Measurements from ENCODE around the gene KRT77. TPM values are rescaled to one million over a fixed set of nuclear protein-coding genes. Genes with fewer than 3 reads are reported as not detected.
A peak's percentile ranks its signal among the peaks of the same experiment; 100 is the strongest.

Gene KRT77
- total and polyA plus RNA-seq, 2 experiments from 2014 or later = not detected

DNA sequence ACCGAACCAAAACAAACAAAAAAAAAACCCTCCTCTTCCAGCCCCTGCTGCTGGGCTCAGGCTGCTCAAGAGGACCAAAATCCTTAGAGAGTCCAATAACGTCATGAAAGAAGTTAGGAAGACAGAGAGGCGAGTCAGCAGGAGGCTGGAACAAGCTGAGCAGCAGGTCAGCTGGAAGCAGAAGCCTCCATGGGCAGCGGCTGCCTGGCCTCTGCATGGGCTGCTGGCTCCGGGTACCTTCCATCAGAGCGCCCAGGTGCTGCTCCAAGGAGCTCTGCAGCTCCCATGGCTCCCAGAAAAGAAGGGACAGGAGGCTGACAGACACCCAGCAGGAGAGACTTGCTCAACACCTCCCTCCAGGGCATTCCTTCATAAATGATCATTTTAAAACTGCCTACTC is 48.1 kb downstream of the KRT77 start:
- Histone ChIP-seq H3K79me2 (ENCODE audit: insufficient read depth) (no peaks in the 10 kb centered on the region), H3K4me3 (no peak overlapping the region), H3F3A (ENCODE audit: insufficient read depth) (no peaks in the 10 kb centered on the region), H3K9me2 (ENCODE audit: insufficient read depth) (no peaks in the 10 kb centered on the region), H2AFZ (no peak overlapping the region), H3K36me3 (ENCODE audit: low read depth) (no peaks in the 10 kb centered on the region), H3K27ac (no peak overlapping the region), H3K9me3 (ENCODE audit: low read depth) (no peaks in the 10 kb centered on the region), H3K9ac (no peak overlapping the region), H3K4me2 (ENCODE audit: unreplicated experiment) (no peak overlapping the region), H3K27me3 (replicated peaks; ENCODE audit: insufficient read depth) (peaks cover 58% of the 10 kb centered on the region), H4K20me1 (ENCODE audit: insufficient read depth) (no peaks in the 10 kb centered on the region), H3K4me1 (ENCODE audit: insufficient read depth) (no peaks in the 10 kb centered on the region)
- TF ChIP-seq EZH2phosphoT487 (IDR thresholded peaks at IDR 0.05; ENCODE audit: insufficient read depth, low read depth) = no peak
- no peak for TF ChIP-seq EZH2 (IDR thresholded peaks at IDR 0.05; ENCODE audit: insufficient read depth, poor library complexity, severe bottlenecking)
- no peak for DNase-seq
- 29% methylated on average over 6 of the region's 6 CpGs for WGBS, 2 experiments (ENCODE audit: low coverage in 1 of 2, low lambda C conversion rate in 2 of 2, missing lambda C conversion rate in 2 of 2)
- in situ Hi-C loops (cut with MboI) = no loop called here

DNA sequence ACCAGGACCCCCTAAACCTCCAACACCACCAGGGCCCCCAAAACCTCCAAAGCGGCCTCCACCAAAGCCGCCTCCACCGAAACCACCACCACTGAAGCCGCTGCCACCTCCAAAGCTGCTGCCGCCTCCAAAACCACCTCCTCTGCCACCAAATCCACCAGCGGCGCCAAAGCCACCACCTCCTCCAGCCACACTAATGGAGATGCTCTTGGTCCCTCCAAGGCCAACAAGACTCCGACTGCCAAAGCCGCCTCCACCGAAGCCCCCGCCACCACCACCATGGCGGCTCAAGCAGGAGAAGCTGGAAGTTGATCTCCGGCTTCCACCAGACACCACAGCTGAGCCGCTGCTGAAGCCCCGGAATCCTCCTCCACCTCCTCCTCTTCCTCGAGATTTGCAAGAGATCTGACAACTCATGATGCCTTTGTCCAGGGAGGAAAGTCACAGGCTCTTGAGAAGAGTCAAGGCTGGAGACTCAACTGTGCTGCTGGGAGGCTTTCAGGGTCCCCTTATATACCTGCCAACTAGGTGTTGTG is 51.5 kb downstream of the KRT77 start, which contains the start of gene KRT2:
TSS of gene KRT2 (minus strand) at position 486 of the 536 bp plus-strand sequence. CDS start at position 417, 69 bp downstream.
- Histone ChIP-seq H2AFZ (no peak within 1 kb of the TSS), H3K79me2 (ENCODE audit: insufficient read depth) (no peaks in the 10 kb centered on the region), H3K4me3 (no peak within 1 kb of the TSS; the same call in 1 of the 2 replicates), H3K9ac (no peak within 1 kb of the TSS), H3K27me3 (replicated peaks; ENCODE audit: insufficient read depth) (peaks cover 45% of the 10 kb centered on the region), H3K27ac (no peak within 1 kb of the TSS), H3K9me3 (ENCODE audit: low read depth) (no peaks in the 10 kb centered on the region), H3K4me1 (ENCODE audit: insufficient read depth) (no peaks in the 10 kb centered on the region), H3F3A (ENCODE audit: insufficient read depth) (no peaks in the 10 kb centered on the region), H3K9me2 (ENCODE audit: insufficient read depth) (no peaks in the 10 kb centered on the region), H4K20me1 (ENCODE audit: insufficient read depth) (no peaks in the 10 kb centered on the region), H3K4me2 (ENCODE audit: unreplicated experiment) (no peak within 1 kb of the TSS), H3K36me3 (ENCODE audit: low read depth) (no peaks in the 10 kb centered on the region)
- TF ChIP-seq EZH2 (IDR thresholded peaks at IDR 0.05; ENCODE audit: insufficient read depth, poor library complexity, severe bottlenecking) (no peak), EZH2phosphoT487 (IDR thresholded peaks at IDR 0.05; ENCODE audit: insufficient read depth, low read depth) (no peak)
- no peak for DNase-seq
- WGBS, 2 experiments (ENCODE audit: low coverage in 1 of 2, low lambda C conversion rate in 2 of 2, missing lambda C conversion rate in 2 of 2) = 76 to 83% methylated on average over 13 to 16 of the region's 16 CpGs
- in situ Hi-C loops (cut with MboI) = no loop called here

DNA sequence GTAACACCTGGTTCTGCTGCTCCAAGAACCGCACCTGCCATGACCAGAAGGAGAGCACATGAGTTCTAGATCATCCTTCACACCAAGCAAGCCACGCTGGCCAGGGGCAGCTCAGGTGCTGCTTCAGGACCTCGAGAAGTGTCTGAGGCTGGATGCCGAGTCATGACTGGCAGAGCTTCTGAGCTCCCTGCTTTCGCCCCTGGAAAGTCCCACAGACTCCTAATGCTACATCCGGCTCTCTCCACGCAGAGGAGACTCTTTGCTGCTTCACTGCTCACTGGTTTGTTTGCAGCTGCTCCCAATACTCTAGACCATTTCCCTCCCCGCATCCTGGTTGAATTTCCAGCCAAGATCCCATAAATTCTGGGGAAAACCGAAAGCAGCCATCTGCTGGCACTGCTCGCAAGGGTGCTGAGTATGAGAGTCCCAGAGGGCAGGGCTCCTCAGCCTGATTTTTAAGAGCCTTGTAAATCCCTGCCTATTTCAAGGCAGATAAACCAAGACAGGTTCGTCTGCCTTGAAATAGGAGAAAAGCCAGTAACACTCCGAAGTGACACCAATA is 52.7 kb downstream of the KRT77 start:
- no peak for TF ChIP-seq EZH2phosphoT487 (IDR thresholded peaks at IDR 0.05; ENCODE audit: insufficient read depth, low read depth)
- no peak for TF ChIP-seq EZH2 (IDR thresholded peaks at IDR 0.05; ENCODE audit: insufficient read depth, poor library complexity, severe bottlenecking)
- Histone ChIP-seq H3K9ac (no peak overlapping the region), H3K9me3 (ENCODE audit: low read depth) (no peaks in the 10 kb centered on the region), H3K36me3 (ENCODE audit: low read depth) (no peaks in the 10 kb centered on the region), H3K9me2 (ENCODE audit: insufficient read depth) (no peaks in the 10 kb centered on the region), H4K20me1 (ENCODE audit: insufficient read depth) (no peaks in the 10 kb centered on the region), H3K4me1 (ENCODE audit: insufficient read depth) (no peaks in the 10 kb centered on the region), H3F3A (ENCODE audit: insufficient read depth) (no peaks in the 10 kb centered on the region), H2AFZ (no peak overlapping the region), H3K27me3 (replicated peaks; ENCODE audit: insufficient read depth) (peaks cover 53% of the 10 kb centered on the region), H3K4me2 (ENCODE audit: unreplicated experiment) (no peak overlapping the region), H3K27ac (no peak overlapping the region), H3K79me2 (ENCODE audit: insufficient read depth) (no peaks in the 10 kb centered on the region), H3K4me3 (no peak overlapping the region; the same call in 1 of the 2 replicates)
- DNase-seq = peak; percentile 24
- in situ Hi-C loops (cut with MboI) = no loop called here
- WGBS, 2 experiments (ENCODE audit: low coverage in 1 of 2, low lambda C conversion rate in 2 of 2, missing lambda C conversion rate in 2 of 2) = 6 to 7% methylated on average over 12 of the region's 12 CpGs

DNA sequence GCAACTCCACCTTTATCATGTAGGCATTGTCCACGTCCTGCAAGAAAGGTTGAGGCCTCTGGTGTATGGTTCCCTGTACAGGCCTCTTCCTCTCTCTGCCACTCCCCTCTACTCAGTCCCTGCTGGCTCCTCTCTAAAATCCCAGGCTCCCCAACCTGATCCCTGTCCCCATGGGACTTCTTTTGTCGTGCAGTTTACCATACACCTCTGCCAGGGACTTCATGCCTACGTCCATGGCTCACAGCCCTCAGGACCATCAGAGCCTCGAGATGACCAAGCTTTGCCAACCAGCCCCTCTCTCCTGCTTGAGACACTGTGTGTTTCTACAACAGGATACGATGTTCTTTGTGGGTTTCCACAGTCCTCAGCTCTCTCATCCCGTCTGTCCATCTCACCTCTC is 54.3 kb downstream of the KRT77 start:
- Histone ChIP-seq H3K9me3 (ENCODE audit: low read depth) (no peaks in the 10 kb centered on the region), H3K27me3 (replicated peaks; ENCODE audit: insufficient read depth) (peaks cover 49% of the 10 kb centered on the region)
- in situ Hi-C loops (cut with MboI) = no loop called here

More for the DNA sequence above, 54.3 kb downstream of the KRT77 start:
- 24 to 27% methylated on average over 6 of the region's 6 CpGs for WGBS, 2 experiments (ENCODE audit: low coverage in 1 of 2, low lambda C conversion rate in 2 of 2, missing lambda C conversion rate in 2 of 2)
- no peak for DNase-seq
- Histone ChIP-seq H3K4me1 (ENCODE audit: insufficient read depth) (no peaks in the 10 kb centered on the region), H4K20me1 (ENCODE audit: insufficient read depth) (no peaks in the 10 kb centered on the region), H3F3A (ENCODE audit: insufficient read depth) (no peaks in the 10 kb centered on the region), H3K27ac (no peak overlapping the region), H3K4me2 (ENCODE audit: unreplicated experiment) (no peak overlapping the region), H3K9ac (no peak overlapping the region), H3K79me2 (ENCODE audit: insufficient read depth) (no peaks in the 10 kb centered on the region), H2AFZ (no peak overlapping the region), H3K36me3 (ENCODE audit: low read depth) (no peaks in the 10 kb centered on the region), H3K4me3 (no peak overlapping the region), H3K9me2 (ENCODE audit: insufficient read depth) (no peaks in the 10 kb centered on the region)
- TF ChIP-seq EZH2 (IDR thresholded peaks at IDR 0.05; ENCODE audit: insufficient read depth, poor library complexity, severe bottlenecking) (no peak), EZH2phosphoT487 (IDR thresholded peaks at IDR 0.05; ENCODE audit: insufficient read depth, low read depth) (no peak)
